SU-DHL-6 (cell line): Measurements from ENCODE around the gene ADAMTS12.

Experiments
- H2AFZ ChIP-seq: fragments of 200-600 bp; sonication (generic); 2 replicates; pipeline ENCODE4 v1.6.1; 2014; ENCODE audit warnings: low read depth, mild to moderate bottlenecking, moderate library complexity, mixed read lengths, antibody characterized with exemption, low read length; ENCODE audit not compliant: severe bottlenecking
- H3F3A ChIP-seq: fragments of 200-600 bp; shearing (Covaris generic); 2 replicates; pipeline ENCODE4 v1.6.0; 2016; ENCODE audit warnings: antibody characterized with exemption, mild to moderate bottlenecking; ENCODE audit not compliant: insufficient read depth
- H3K27ac ChIP-seq: fragments of 200-600 bp; sonication (generic); 2 replicates; pipeline ENCODE4 v1.5.1; 2016; ENCODE audit warnings: low read depth, mild to moderate bottlenecking, low read length, moderate library complexity, mixed read lengths
- H3K27me3 ChIP-seq: fragments of 200-600 bp; sonication (generic), shearing (Covaris generic); 2 replicates; pipeline ENCODE4 v1.6.0; 2014; ENCODE audit warnings: mild to moderate bottlenecking, low read length
- H3K36me3 ChIP-seq: fragments of 200-600 bp; sonication (generic); 2 replicates; pipeline ENCODE4 v1.6.1; 2014; ENCODE audit warnings: mild to moderate bottlenecking, low read length, mixed read lengths
- H3K4me2 ChIP-seq: fragments of 300-600, 200-600 bp; shearing (Covaris generic), sonication (generic); 2 replicates; pipeline ENCODE4 v1.6.0; 2014; ENCODE audit warnings: low read length, low read depth, mild to moderate bottlenecking; ENCODE audit not compliant: poor library complexity, severe bottlenecking
- H3K4me3 ChIP-seq: fragments of 200-600 bp; sonication (generic); 2 replicates; pipeline ENCODE4 v1.5.1; 2014; ENCODE audit warnings: antibody characterized with exemption, low read length, mild to moderate bottlenecking, mixed read lengths; ENCODE audit not compliant: insufficient read depth, poor library complexity, severe bottlenecking
- H3K79me2 ChIP-seq: fragments of 200-600 bp; sonication (generic); 2 replicates; pipeline ENCODE4 v1.6.1; 2014; ENCODE audit warnings: mild to moderate bottlenecking, low read length, moderate library complexity; ENCODE audit not compliant: insufficient read depth
- H3K9ac ChIP-seq: fragments of 200-600 bp; sonication (generic); 2 replicates; pipeline ENCODE4 v1.7.0; 2014; ENCODE audit warnings: mild to moderate bottlenecking, low read length
- H3K9me2 ChIP-seq: fragments of 200-600 bp; sonication (generic); replicated peaks from 2 replicates; pipeline ENCODE4 v1.6.1; 2014; ENCODE audit warnings: low read length; ENCODE audit not compliant: insufficient read depth
- H3K9me3 ChIP-seq: fragments of 200-600 bp; sonication (generic); 2 replicates; pipeline ENCODE4 v1.6.1; 2014; ENCODE audit warnings: low read length, mixed read lengths; ENCODE audit not compliant: insufficient read depth
- H4K20me1 ChIP-seq: fragments of 200-600 bp; sonication (generic); 2 replicates; pipeline ENCODE4 v1.6.1; 2014; ENCODE audit warnings: low read depth, mild to moderate bottlenecking, antibody characterized with exemption, low read length, moderate library complexity, mixed read lengths
- CTCF ChIP-seq: fragments of 200-600 bp; sonication (generic); IDR thresholded peaks from one replicate; pipeline ENCODE4 v1.5.1; 2017; ENCODE audit warnings: antibody characterized with exemption, mild to moderate bottlenecking, low read length, moderate library complexity; ENCODE audit not compliant: insufficient read depth, poor library complexity, severe bottlenecking
- EZH2phosphoT487 ChIP-seq: fragments of 200-600 bp; sonication (generic), shearing (Covaris generic); conservative IDR thresholded peaks from 2 replicates; pipeline ENCODE4 v1.6.1; 2018; ENCODE audit warnings: mild to moderate bottlenecking, antibody characterized with exemption, low read length, moderate library complexity, mixed read lengths

ADAMTS12 gene

GRCh38 chr5:33621514-33621913 lies 270.3 kb downstream of the ADAMTS12 start:
- no peak overlapping the region for H2AFZ ChIP-seq
- no peaks in the 10 kb centered on the region for H3F3A ChIP-seq
- no peaks in the 10 kb centered on the region; the same call in 1 of the 2 replicates for H3K9me2 ChIP-seq
- no peak overlapping the region for H3K4me3 ChIP-seq
- no peak overlapping the region for H3K27ac ChIP-seq
- no peak overlapping the region for H3K4me2 ChIP-seq
- H4K20me1 ChIP-seq = no peaks in the 10 kb centered on the region
- TF ChIP-seq EZH2phosphoT487 = no peak
- no peak for TF ChIP-seq CTCF
- no peaks in the 10 kb centered on the region for H3K36me3 ChIP-seq
- no peaks in the 10 kb centered on the region for H3K9me3 ChIP-seq
- H3K9ac ChIP-seq = no peak overlapping the region
- H3K79me2 ChIP-seq = no peaks in the 10 kb centered on the region
- no peaks in the 10 kb centered on the region for H3K27me3 ChIP-seq

GRCh38 chr5:33614039-33614438 lies 277.8 kb downstream of the ADAMTS12 start:
- H3K36me3 ChIP-seq = no peaks in the 10 kb centered on the region
- no peaks in the 10 kb centered on the region for H3K27me3 ChIP-seq
- H3K9me2 ChIP-seq = no peaks in the 10 kb centered on the region
- H3F3A ChIP-seq = no peaks in the 10 kb centered on the region
- H3K79me2 ChIP-seq = no peaks in the 10 kb centered on the region
- H3K27ac ChIP-seq = no peak overlapping the region
- H3K4me3 ChIP-seq = no peak overlapping the region
- TF ChIP-seq CTCF = no peak
- TF ChIP-seq EZH2phosphoT487 = no peak
- H3K9me3 ChIP-seq = no peaks in the 10 kb centered on the region
- H3K4me2 ChIP-seq = no peak overlapping the region
- H2AFZ ChIP-seq = no peak overlapping the region
- no peaks in the 10 kb centered on the region for H4K20me1 ChIP-seq
- H3K9ac ChIP-seq = no peak overlapping the region

GRCh38 chr5:33612386-33612785 lies 279.4 kb downstream of the ADAMTS12 start:
- Histone ChIP-seq H3F3A (no peaks in the 10 kb centered on the region), H3K36me3 (no peaks in the 10 kb centered on the region), H3K4me3 (no peak overlapping the region), H2AFZ (no peak overlapping the region), H3K9me2 (no peaks in the 10 kb centered on the region), H3K4me2 (no peak overlapping the region), H3K79me2 (no peaks in the 10 kb centered on the region), H3K27me3 (no peaks in the 10 kb centered on the region), H3K9me3 (no peaks in the 10 kb centered on the region), H3K9ac (no peak overlapping the region), H3K27ac (no peak overlapping the region), H4K20me1 (no peaks in the 10 kb centered on the region)
- TF ChIP-seq EZH2phosphoT487 (no peak), CTCF (no peak)
